GM19372 (cell line): ENCODE measurements around the gene TCEA3.

Experiments used
- ATAC-seq: cut with Tn5 transposase; IDR thresholded peaks from one replicate; pipeline ENCODE4 v1.9.1; 2021; ENCODE audit warnings: mild to moderate bottlenecking, low read depth, moderate library complexity; ENCODE audit not compliant: unreplicated experiment

The TCEA3 gene

GRCh38 chr1:23341931-23342692, 82.4 kb downstream of the TCEA3 start:
- no peak for ATAC-seq

GRCh38 chr1:23339632-23340031, 84.9 kb downstream of the TCEA3 start:
- no peak for ATAC-seq

- no peak for ATAC-seq
These were observed 86.7 kb downstream of the TCEA3 start for GRCh38 chr1:23337869-23338268.

- ATAC-seq: no peak
These were observed 92.8 kb downstream of the TCEA3 start for GRCh38 chr1:23331713-23332112.
